Head of caudate nucleus (tissue), 42 donors: ENCODE results near the gene PAQR5.
"Not testable (repeated sequence)": the region's sequence is repeated elsewhere in the genome, so short reads cannot be mapped to it uniquely, and the experiment has no call there.

Experiments
- DNase-seq, 42 donors: peaks; one replicate each; pipeline versions ENCODE4 v3.0.0 to v3.0.0-alpha.2; 2020 to 2021; ENCODE audit warnings: mixed read lengths in 7 of 42
- intact Hi-C: fragments of 100-400 bp; cut with DNase I; formaldehyde crosslinking; loops from one replicate; pipeline ENCODE4 v1.15.0; 2022

The PAQR5 gene

GRCh38 chr15:69313432-69314000 is 14.8 kb downstream of the PAQR5 start:
- intact Hi-C loops: no loop called here
- DNase-seq: no peak

GRCh38 chr15:69314131-69314530 is 15.4 kb downstream of the PAQR5 start:
- DNase-seq: no peak
- intact Hi-C loops: no loop called here

- intact Hi-C loops: no loop called here
- DNase-seq: no peak
Observed at GRCh38 chr15:69314736-69315135, 16.0 kb downstream of the PAQR5 start.

- intact Hi-C loops: no loop called here
- no peak for DNase-seq
Observed at GRCh38 chr15:69315402-69316110, 16.8 kb downstream of the PAQR5 start.

- intact Hi-C loops: no loop called here
Observed at GRCh38 chr15:69316291-69316690, 17.6 kb downstream of the PAQR5 start.

GRCh38 chr15:69317392-69317841 is 18.7 kb downstream of the PAQR5 start:
- no peak for DNase-seq
- intact Hi-C loops: no loop called here

More at GRCh38 chr15:69316291-69316690, 17.6 kb downstream of the PAQR5 start:
- no peak for DNase-seq

DNA sequence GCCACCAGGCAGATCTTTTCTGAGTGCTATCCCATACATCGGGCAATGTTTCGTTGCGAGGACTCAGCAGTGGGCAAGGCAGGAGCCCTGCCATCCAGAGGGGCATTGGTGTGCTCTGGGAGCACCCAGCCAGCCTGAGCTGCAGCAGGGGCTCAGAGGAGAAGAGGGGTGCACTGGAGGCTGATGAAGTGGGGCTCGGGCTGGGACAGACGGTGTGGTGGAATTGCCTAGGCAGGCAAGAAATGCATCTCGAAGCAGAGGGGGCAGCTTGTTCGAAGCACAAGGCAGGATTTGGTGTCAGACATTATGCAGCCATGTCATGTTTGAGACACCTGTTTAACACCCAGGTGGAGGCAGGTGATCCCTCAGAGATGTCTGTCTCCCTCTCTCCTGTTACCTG is 19.3 kb downstream of the PAQR5 start:
- intact Hi-C loops: no loop called here
- DNase-seq: no peak

DNA sequence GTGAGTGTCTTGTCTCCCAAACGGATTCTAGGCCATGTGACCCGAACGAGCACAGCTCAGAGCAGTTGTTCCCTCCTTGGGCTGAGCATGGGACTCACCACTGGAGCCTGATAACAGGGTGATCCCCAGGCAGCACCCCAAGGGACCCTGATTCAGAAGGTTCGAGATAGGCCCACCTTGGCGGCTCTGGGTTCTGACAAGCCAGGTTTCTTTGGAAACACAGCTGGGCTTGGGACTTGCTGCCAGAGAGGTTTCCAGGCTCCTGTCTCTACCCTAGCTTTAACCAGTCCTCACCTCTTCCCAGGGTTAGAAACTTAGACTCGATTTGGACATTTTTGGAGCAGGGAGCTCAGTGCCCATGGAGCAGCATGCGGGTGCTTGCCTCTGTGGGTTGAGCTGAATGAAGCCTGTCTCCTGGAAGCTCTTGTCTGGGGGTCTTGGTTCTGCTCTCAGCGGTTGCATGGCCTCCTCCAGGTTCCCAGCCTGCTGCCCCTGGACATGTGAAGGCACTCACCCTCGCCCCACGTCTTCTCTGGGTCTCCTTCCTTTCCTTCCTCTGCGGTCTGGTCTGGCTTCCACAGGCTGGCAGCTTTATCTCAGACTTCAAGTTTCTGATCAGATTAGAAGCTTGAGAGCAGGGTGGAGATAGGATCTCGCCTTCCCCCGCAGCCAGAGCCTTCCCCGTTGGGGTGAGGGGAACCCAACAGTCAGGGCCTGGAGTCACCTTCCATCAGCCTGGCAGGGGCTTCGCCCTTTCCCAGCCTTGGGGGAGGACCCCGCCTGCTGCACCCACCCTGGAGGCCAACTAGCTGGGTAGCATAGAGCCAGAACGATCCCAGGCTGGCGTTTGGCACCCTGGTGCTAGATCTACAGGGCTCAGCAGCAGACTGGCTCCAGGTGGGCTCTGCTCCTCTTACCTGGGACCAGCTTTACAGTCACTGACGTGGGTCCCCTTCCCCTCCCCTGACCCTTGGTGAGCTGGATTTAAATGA is 21.0 kb downstream of the PAQR5 start:
- intact Hi-C loops: no loop called here

DNA sequence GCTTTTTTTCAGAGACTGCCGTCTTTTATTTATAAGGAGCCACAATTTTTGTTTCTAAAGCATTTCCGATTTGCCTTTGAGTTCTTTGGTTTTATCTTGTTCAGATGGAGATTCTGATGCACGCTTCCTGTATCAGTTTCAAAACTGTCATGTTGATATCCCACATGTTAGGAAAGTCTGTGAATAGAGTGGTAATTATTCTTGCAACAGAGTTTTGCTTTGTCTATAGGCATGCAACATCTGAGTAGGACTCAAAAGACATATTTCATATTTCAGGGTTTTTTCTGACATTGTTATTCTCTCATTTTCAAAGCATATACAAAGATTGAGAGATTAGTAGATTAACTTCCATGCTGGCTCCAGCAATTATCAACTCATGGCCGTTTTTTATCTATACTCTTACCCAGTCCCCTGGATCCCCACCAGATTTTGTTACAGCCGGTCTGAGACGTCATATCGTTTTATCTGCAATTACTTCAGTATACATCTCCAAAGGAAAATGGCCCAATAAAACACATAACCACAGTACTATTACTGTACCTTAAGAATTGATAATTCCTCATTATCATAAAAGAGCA is 22.4 kb downstream of the PAQR5 start:
- no peak for DNase-seq
- intact Hi-C loops: no loop called here

More for the DNA sequence above, 21.0 kb downstream of the PAQR5 start:
- DNase-seq: peak in 1 of 42 donors; percentile 40

GRCh38 chr15:69323893-69324430 is 25.2 kb downstream of the PAQR5 start:
- intact Hi-C loops: no loop called here
- DNase-seq: peak in 11 of 42 donors; percentile 12 to 52 (median 26)

DNA sequence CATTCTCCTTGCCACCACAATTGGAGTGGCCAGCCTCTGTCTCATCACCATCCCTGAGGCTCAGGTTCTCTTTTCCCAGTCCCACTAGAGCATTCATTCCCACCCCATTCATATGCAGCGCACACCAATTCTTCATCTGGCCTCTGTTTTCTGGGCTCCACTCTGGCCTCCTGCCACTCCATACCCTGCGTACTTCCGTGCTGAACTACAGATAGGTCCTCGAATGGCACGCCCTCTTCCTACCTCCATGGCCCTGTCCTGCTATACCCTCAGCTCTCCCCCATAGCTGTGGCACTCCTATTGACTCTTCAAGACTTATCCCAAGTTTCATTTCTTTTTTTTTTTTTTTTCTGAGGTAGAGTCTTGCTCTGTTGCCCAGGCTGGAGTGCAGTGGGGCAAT is 25.9 kb downstream of the PAQR5 start:
- intact Hi-C loops: no loop called here
- peak in 1 of 42 donors; percentile 28 for DNase-seq

GRCh38 chr15:69325456-69325971 is 26.8 kb downstream of the PAQR5 start:
- intact Hi-C loops: no loop called here
- DNase-seq: peak in 1 of 42 donors; percentile 10

GRCh38 chr15:69328080-69328479 is 29.4 kb downstream of the PAQR5 start:
- no peak for DNase-seq
- intact Hi-C loops: no loop called here

- intact Hi-C loops: no loop called here
- DNase-seq: no peak
Observed at GRCh38 chr15:69328739-69329138, 30.0 kb downstream of the PAQR5 start.

DNA sequence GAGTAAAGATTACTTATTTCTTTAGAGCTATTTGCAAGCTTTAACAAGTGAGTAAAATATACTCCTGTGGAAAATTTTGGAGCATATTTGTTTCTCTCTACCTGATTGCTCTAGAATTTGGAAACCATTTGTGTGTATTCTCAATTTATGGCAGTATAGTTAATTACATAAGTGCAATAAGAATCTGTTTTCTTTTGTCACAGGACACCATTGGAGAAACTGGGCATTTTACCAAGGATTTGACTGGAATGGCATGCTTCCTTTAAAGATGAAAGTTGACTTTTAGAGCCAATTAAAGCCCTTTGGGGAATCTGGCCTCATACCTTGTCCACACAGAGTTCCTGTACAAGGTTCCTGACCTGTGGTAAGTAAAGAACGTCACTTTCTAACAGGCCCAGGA is 38.4 kb downstream of the PAQR5 start:
- no peak for DNase-seq
- intact Hi-C loops: no loop called here

DNA sequence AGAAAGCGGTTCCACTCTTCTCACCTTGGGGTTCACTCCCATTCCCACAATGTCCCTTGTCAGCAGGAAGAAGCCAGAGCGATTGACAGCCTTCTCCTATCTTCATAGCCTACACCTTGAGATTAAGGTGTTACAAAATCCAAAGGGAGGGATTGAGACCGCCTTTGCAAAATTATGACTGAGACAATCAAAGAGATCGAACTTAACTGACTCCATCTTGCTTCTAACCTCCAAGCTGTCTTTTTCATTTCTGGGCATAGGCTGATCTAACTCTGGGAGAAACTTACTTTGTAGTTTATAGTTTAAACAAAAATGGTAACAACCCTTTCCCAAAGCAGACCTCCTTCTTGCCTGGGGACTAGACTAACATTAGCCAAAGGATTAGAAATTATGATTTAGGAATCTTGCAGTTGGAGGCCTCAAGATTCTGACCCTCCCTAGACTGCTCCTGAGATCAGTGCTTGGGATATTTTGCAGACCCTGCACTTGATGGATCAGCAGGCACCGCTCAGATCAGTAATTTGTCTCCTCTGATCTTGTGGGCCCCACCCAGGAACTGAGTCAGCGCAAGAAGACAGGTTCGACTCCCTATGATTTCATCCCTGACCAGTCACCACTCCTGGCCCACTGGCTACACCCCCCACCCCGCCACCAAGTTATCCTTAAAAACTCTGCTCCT is 40.0 kb downstream of the PAQR5 start:
- intact Hi-C loops: no loop called here
- no peak for DNase-seq

- DNase-seq, intact Hi-C loops: not testable (repeated sequence)
Observed at GRCh38 chr15:69339214-69339543, 40.5 kb downstream of the PAQR5 start.

DNA sequence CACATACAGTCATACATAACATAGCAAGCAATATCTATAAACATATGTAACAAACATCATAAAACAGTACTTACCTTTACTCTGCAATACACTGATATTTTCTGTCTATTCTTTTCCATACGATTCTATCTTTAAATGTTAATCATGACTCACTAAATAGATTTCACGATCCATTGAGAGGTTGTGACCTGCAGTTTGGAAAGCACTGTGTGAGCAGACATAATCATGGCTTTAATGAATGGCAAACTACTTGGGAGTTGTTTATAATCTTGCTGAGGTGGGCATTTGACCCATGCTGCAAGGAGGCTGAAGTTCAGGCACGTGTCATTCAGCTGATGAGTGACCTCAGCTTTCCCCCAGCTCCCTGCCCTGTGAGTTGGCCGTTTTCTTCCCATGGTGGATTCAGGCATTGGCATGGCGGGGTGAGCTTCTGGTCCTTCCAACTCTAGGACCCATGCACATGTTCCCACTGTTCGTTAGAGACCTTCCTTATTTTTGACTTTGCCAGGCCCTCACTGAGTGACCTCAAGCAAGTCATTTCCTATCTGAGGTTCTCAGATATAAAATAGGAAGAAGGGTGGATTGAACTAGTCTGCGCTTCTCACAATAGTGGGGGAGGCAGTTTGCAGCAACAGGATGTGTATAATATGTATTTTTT is 41.7 kb downstream of the PAQR5 start:
- DNase-seq: no peak
- intact Hi-C loops: no loop called here
